ENCODE results near the gene MRPS34.

The MRPS34 gene

GRCh38 chr16:1794908-1795666 lies 22.2 kb upstream of the MRPS34 start:
- no peak for DNase-seq

GRCh38 chr16:1794221-1794871 lies 21.4 kb upstream of the MRPS34 start:
- DNase-seq: no peak

- DNase-seq: no peak
These were observed 20.8 kb upstream of the MRPS34 start, which contains the start of gene IGFALS for GRCh38 chr16:1793578-1794220. IGFALS (minus strand) TSS chr16:1793705; CDS start chr16:1793652, 53 bp downstream.

- no peak for DNase-seq
These were observed 20.1 kb upstream of the MRPS34 start for GRCh38 chr16:1792836-1793577.

GRCh38 chr16:1791943-1792812 lies 19.2 kb upstream of the MRPS34 start:
- no peak for DNase-seq

GRCh38 chr16:1791256-1791942 lies 18.5 kb upstream of the MRPS34 start:
- DNase-seq: no peak

- DNase-seq: no peak
These were observed 17.8 kb upstream of the MRPS34 start for GRCh38 chr16:1790611-1791255.

GRCh38 chr16:1790261-1790610 lies 17.3 kb upstream of the MRPS34 start:
- DNase-seq: no peak

- DNase-seq: no peak
These were observed 16.7 kb upstream of the MRPS34 start for GRCh38 chr16:1789643-1790045.

- DNase-seq: no peak
These were observed 15.8 kb upstream of the MRPS34 start for GRCh38 chr16:1788708-1789100.

GRCh38 chr16:1788095-1788707 lies 15.3 kb upstream of the MRPS34 start:
- no peak for DNase-seq

GRCh38 chr16:1787322-1788094 lies 14.6 kb upstream of the MRPS34 start:
- DNase-seq: no peak

GRCh38 chr16:1787056-1787321 lies 14.1 kb upstream of the MRPS34 start:
- no peak for DNase-seq

- no peak for DNase-seq
These were observed 13.5 kb upstream of the MRPS34 start for GRCh38 chr16:1786242-1787055.

GRCh38 chr16:1785846-1786170 lies 12.9 kb upstream of the MRPS34 start:
- DNase-seq: no peak

- no peak for DNase-seq
These were observed 12.3 kb upstream of the MRPS34 start for GRCh38 chr16:1784977-1785845.
